GM23338 (cell line): ENCODE measurements around the gene ITGA7. TPM values are rescaled to one million over a fixed set of nuclear protein-coding genes. Genes with fewer than 3 reads are reported as not detected.

Source experiments
- ATAC-seq: fragments of 200-7000 bp; cut with Tn5 transposase; 3 replicates; pipeline ENCODE4 v1.9.1; 2020
- DNase-seq: peaks from one replicate; pipeline ENCODE4 v3.0.0-alpha.2; 2015; ENCODE audit warnings: low spot score
- H2AFZ ChIP-seq: fragments of 200-600 bp; sonication (generic); 2 replicates; pipeline ENCODE4 v1.8.0; 2016; ENCODE audit warnings: antibody characterized with exemption, mild to moderate bottlenecking, moderate library complexity
- H3F3A ChIP-seq: fragments of 200-600 bp; sonication (generic); replicated peaks from 2 replicates; pipeline ENCODE4 v1.8.0; 2017; ENCODE audit warnings: antibody characterized with exemption, mixed run types, low read depth
- H3K27ac ChIP-seq: fragments of 200-600 bp; sonication (generic); 2 replicates; pipeline ENCODE4 v1.6.1; 2016; ENCODE audit warnings: low read depth
- H3K27me3 ChIP-seq: fragments of 200-600 bp; sonication (generic); 2 replicates; pipeline ENCODE4 v1.8.0; 2016; ENCODE audit warnings: mild to moderate bottlenecking, mixed run types, moderate library complexity; ENCODE audit not compliant: insufficient read depth
- H3K36me3 ChIP-seq: fragments of 200-600 bp; sonication (generic); 2 replicates; pipeline ENCODE4 v1.8.0; 2016; ENCODE audit warnings: mild to moderate bottlenecking; ENCODE audit not compliant: insufficient read depth
- H3K4me1 ChIP-seq: fragments of 200-600 bp; sonication (generic); 2 replicates; pipeline ENCODE4 v1.8.0; 2016; ENCODE audit warnings: mild to moderate bottlenecking, moderate library complexity; ENCODE audit not compliant: insufficient read depth
- H3K4me2 ChIP-seq: fragments of 200-600 bp; sonication (generic); 2 replicates; pipeline ENCODE4 v1.7.1; 2017; ENCODE audit warnings: mixed run types
- H3K4me3 ChIP-seq: fragments of 200-600 bp; sonication (generic); 2 replicates; pipeline ENCODE4 v1.6.1; 2016; ENCODE audit warnings: mixed run types
- H3K79me2 ChIP-seq: fragments of 200-600 bp; sonication (generic); replicated peaks from 2 replicates; pipeline ENCODE4 v1.8.0; 2017; ENCODE audit warnings: mild to moderate bottlenecking; ENCODE audit not compliant: insufficient read depth
- H3K9me2 ChIP-seq: fragments of 200-600 bp; sonication (generic); 2 replicates; pipeline ENCODE4 v1.8.0; 2017; ENCODE audit not compliant: insufficient read depth
- H4K20me1 ChIP-seq: fragments of 200-600 bp; sonication (generic); replicated peaks from 2 replicates; pipeline ENCODE4 v1.8.0; 2017; ENCODE audit warnings: mild to moderate bottlenecking; ENCODE audit not compliant: insufficient read depth
- H3K27ac Mint-ChIP-seq: 2 replicates; pipeline ENCODE4 v1.8.0; 2020; ENCODE audit warnings: inconsistent platforms, mild to moderate bottlenecking, moderate library complexity, mixed read lengths
- H3K27me3 Mint-ChIP-seq: 3 replicates; pipeline ENCODE4 v1.8.0; 2022; ENCODE audit warnings: low read depth, mild to moderate bottlenecking, moderate library complexity, mixed read lengths, inconsistent platforms; ENCODE audit not compliant: insufficient read depth, poor library complexity
- H3K36me3 Mint-ChIP-seq: 3 replicates; pipeline ENCODE4 v1.8.0; 2021; ENCODE audit warnings: low read depth, mild to moderate bottlenecking, inconsistent platforms, moderate library complexity, mixed read lengths
- H3K4me1 Mint-ChIP-seq: 3 replicates; pipeline ENCODE4 v1.8.0; 2020; ENCODE audit warnings: mild to moderate bottlenecking, inconsistent platforms, mixed read lengths
- H3K4me3 Mint-ChIP-seq: 3 replicates; pipeline ENCODE4 v1.8.0; 2021; ENCODE audit warnings: moderate library complexity, mild to moderate bottlenecking, inconsistent platforms, mixed read lengths
- H3K9me3 Mint-ChIP-seq: 3 replicates; pipeline ENCODE4 v1.8.0; 2020; ENCODE audit warnings: moderate library complexity, mild to moderate bottlenecking, inconsistent platforms, mixed read lengths
- CREB1 ChIP-seq: fragments of 250-450 bp; sonication (Bioruptor Pico); IDR thresholded peaks from 2 replicates; pipeline ENCODE4 v1.5.0; 2020; ENCODE audit warnings: low read depth, mild to moderate bottlenecking, moderate library complexity
- JUNB ChIP-seq: IDR thresholded peaks from one replicate; pipeline ENCODE4 v1.6.1; 2016; ENCODE audit warnings: antibody characterized with exemption; ENCODE audit not compliant: unreplicated experiment
- POLR2AphosphoS5 ChIP-seq: IDR thresholded peaks from 2 replicates; pipeline ENCODE4 v1.6.1; 2016; ENCODE audit warnings: antibody characterized with exemption, low read depth
- STAT1 ChIP-seq: IDR thresholded peaks from one replicate; pipeline ENCODE4 v1.6.1; 2016; ENCODE audit warnings: antibody characterized with exemption; ENCODE audit not compliant: unreplicated experiment
- ZNF114 ChIP-seq: fragments of 250-450 bp; sonication (Bioruptor Pico); IDR thresholded peaks from 2 replicates; pipeline ENCODE4 v1.5.0; 2020; ENCODE audit warnings: mild to moderate bottlenecking, moderate library complexity
- ZNF331 ChIP-seq: fragments of 250-450 bp; sonication (Bioruptor Pico); IDR thresholded peaks from 2 replicates; pipeline ENCODE4 v1.5.0; 2020; ENCODE audit warnings: low read depth, mild to moderate bottlenecking, moderate library complexity
- polyA plus RNA-seq: library from polyadenylated mRNA; unstranded; fragments of >200 nt; fragmentation: Nextera tagmentation; extraction: Ambion mirVana; gene quantifications from 2 replicates; pipeline ENCODE4 v1.2.1, GENCODE V29; 2016
- total RNA-seq: library from RNA; depleted of rRNA; stranded (reverse); fragments of >200 nt; shearing (Covaris generic); gene quantifications from 2 replicates; pipeline ENCODE4 v1.2.3, GENCODE V29; 2014
- TF ChIP-seq, protein P1 (sequence below), 2 experiments: fragments of 200-600 bp in 1 of 2; sonication (generic) in 1 of 2; conservative IDR thresholded peaks; 2 replicates each; pipeline versions ENCODE4 v1.5.1 to v1.6.1; 2016 to 2017; ENCODE audit warnings: antibody characterized with exemption in 2 of 2, low read depth in 2 of 2, mild to moderate bottlenecking in 2 of 2, moderate library complexity in 1 of 2
- TF ChIP-seq, protein P2 (sequence below): IDR thresholded peaks from 2 replicates; pipeline ENCODE4 v1.6.1; 2016; ENCODE audit warnings: antibody characterized with exemption
- TF ChIP-seq, protein P3 (sequence below): fragments of 250-450 bp; sonication (Bioruptor Pico); IDR thresholded peaks from 2 replicates; pipeline ENCODE4 v1.5.0; 2020; ENCODE audit warnings: mild to moderate bottlenecking, moderate library complexity

The ITGA7 gene
- total and polyA plus RNA-seq, 2 experiments from 2014 or later = 20.0 to 49.1 TPM

DNA sequence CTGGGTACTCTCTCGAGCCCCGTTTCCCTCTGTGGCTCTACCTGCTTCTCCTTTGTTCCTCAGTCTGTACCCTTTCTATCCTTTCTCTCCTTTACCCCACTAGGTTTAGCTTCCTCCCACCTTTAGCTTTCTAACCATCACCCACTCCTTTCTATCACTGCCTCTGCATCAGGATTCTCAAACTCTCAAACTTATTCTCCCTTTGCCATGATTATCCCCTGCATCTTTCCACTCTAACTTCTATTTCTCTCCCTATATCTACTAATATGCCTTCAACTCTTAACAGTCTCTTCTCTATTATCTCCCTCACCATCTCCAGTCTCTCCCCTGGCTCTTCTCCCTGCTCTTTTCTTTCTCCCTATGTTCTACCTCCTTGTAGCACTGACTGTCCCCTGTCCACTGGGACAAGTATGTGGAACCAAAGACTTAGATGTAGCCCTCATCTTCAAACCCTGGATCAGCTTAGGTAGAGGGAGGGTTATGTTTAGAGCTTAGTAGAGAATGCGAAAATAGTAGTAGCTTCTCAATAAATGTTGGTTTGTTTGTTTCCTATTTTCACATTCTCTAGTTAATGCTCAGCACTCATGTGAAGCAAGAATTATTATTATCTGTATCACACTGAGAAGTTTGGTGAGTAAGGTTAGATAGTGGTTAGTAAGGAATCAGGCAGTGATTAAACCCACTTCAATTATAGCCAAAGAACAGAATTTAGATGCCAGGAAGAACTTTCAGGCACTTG, 38.6 kb upstream of the ITGA7 start:
- peaks cover 19% of the 10 kb centered on the region for H3K27me3 Mint-ChIP-seq
- 0 out of 2 replicates have a peak, but pooled peaks cover 4% of the 10 kb centered on the region for H3K9me2 ChIP-seq
- H3K27me3 ChIP-seq = no peaks in the 10 kb centered on the region
- no peak for ATAC-seq
- TF ChIP-seq ZNF114 (no peak), ZNF331 (no peak), STAT1 (no peak), JUNB (no peak), POLR2AphosphoS5 (no peak; the same call in 1 of the 2 replicates)
- TF ChIP-seq, protein P1, sequence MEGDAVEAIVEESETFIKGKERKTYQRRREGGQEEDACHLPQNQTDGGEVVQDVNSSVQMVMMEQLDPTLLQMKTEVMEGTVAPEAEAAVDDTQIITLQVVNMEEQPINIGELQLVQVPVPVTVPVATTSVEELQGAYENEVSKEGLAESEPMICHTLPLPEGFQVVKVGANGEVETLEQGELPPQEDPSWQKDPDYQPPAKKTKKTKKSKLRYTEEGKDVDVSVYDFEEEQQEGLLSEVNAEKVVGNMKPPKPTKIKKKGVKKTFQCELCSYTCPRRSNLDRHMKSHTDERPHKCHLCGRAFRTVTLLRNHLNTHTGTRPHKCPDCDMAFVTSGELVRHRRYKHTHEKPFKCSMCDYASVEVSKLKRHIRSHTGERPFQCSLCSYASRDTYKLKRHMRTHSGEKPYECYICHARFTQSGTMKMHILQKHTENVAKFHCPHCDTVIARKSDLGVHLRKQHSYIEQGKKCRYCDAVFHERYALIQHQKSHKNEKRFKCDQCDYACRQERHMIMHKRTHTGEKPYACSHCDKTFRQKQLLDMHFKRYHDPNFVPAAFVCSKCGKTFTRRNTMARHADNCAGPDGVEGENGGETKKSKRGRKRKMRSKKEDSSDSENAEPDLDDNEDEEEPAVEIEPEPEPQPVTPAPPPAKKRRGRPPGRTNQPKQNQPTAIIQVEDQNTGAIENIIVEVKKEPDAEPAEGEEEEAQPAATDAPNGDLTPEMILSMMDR (conservative IDR thresholded peaks at IDR 0.05; ENCODE audit: low read depth in 2 of 2) = no peak
- TF ChIP-seq, protein P2, sequence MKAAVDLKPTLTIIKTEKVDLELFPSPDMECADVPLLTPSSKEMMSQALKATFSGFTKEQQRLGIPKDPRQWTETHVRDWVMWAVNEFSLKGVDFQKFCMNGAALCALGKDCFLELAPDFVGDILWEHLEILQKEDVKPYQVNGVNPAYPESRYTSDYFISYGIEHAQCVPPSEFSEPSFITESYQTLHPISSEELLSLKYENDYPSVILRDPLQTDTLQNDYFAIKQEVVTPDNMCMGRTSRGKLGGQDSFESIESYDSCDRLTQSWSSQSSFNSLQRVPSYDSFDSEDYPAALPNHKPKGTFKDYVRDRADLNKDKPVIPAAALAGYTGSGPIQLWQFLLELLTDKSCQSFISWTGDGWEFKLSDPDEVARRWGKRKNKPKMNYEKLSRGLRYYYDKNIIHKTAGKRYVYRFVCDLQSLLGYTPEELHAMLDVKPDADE = no peak
- peaks cover 29% of the 10 kb centered on the region for H4K20me1 ChIP-seq
- peak overlapping the region; percentile 85 for H3K4me2 ChIP-seq
- peaks cover 15% of the 10 kb centered on the region for H3K36me3 ChIP-seq
- H3K4me3 ChIP-seq = peak overlapping the region; percentile 95
- H3K9me3 Mint-ChIP-seq = no peaks in the 10 kb centered on the region; the same call in 2 of the 3 replicates
- no peak overlapping the region for H2AFZ ChIP-seq
- peaks cover 46% of the 10 kb centered on the region for H3K36me3 Mint-ChIP-seq
- peak overlapping the region; percentile 99 for H3K27ac ChIP-seq
- peaks cover 21% of the 10 kb centered on the region for H3F3A ChIP-seq
- H3K4me1 Mint-ChIP-seq = peaks cover 66% of the 10 kb centered on the region
- H3K4me3 Mint-ChIP-seq = peak overlapping the region; percentile 94
- peaks cover 58% of the 10 kb centered on the region for H3K4me1 ChIP-seq
- peak overlapping the region; percentile 76 for H3K27ac Mint-ChIP-seq
- H3K79me2 ChIP-seq = peaks cover 47% of the 10 kb centered on the region
- DNase-seq = no peak

DNA sequence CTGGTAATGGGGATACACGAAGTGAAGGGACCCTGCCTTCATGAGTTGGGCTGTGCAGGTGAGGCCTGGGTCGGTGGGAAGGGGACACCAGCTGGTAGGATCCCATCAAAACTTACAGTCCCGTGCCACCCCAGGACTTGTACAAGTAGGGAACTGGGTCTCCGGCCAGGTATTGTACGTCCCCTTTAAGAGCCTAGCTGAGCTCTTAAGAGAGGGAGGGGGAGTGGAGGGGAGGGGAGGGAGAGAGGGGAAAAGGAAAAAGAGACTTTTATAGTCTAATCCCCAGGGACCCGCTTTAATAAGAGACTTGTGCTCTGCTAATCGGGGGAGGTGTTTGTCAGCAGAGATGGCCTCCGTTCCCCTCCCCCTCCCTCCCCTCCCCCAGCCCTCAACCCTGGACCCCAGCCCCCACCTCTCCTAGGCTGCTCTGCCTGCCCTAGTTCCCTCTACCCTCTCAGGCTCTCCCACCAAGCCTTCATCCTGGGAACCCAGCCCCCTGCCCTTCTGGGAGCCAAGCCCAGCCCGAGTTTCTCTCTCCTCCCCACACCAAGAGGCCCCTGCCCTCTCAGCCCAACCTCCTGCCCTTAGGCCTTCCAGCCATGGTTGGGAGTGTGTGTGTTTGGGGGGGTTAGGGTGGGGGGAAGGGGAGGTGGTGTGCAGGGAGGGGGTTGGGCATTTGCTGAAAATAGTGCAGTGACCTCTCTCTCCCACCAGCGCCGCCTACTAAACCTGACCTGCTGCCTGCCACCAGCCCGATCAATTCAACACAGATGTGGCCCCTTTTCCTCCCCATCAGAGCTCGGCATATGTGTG, 37.9 kb upstream of the ITGA7 start:
- H3K36me3 ChIP-seq = peaks cover 15% of the 10 kb centered on the region; the same call in 1 of the 2 replicates
- peaks cover 53% of the 10 kb centered on the region for H3K4me1 ChIP-seq
- H3K27ac Mint-ChIP-seq = peak overlapping the region; percentile 90
- peaks cover 38% of the 10 kb centered on the region for H3K36me3 Mint-ChIP-seq
- peak overlapping the region; percentile 94 for H3K4me3 Mint-ChIP-seq
- peak; percentile 78 for ATAC-seq
- H2AFZ ChIP-seq = no peak overlapping the region
- no peaks in the 10 kb centered on the region for H3K27me3 ChIP-seq
- peak overlapping the region; percentile 85 for H3K4me2 ChIP-seq
- H3K27ac ChIP-seq = peak overlapping the region; percentile 99
- H3K9me2 ChIP-seq = 0 out of 2 replicates have a peak, but pooled peaks cover 4% of the 10 kb centered on the region
- peaks cover 47% of the 10 kb centered on the region for H3K79me2 ChIP-seq
- H3K27me3 Mint-ChIP-seq = peaks cover 17% of the 10 kb centered on the region
- H3K9me3 Mint-ChIP-seq = no peaks in the 10 kb centered on the region; the same call in 2 of the 3 replicates
- peaks cover 62% of the 10 kb centered on the region for H3K4me1 Mint-ChIP-seq
- peaks cover 21% of the 10 kb centered on the region for H3F3A ChIP-seq
- DNase-seq = peak; percentile 95
- peak overlapping the region; percentile 95 for H3K4me3 ChIP-seq
- peaks cover 23% of the 10 kb centered on the region for H4K20me1 ChIP-seq
- TF ChIP-seq ZNF114 (no peak), CREB1 (CRISPR knock-in tag) (no peak), POLR2AphosphoS5 (peak; percentile 35)
- TF ChIP-seq, protein P3, sequence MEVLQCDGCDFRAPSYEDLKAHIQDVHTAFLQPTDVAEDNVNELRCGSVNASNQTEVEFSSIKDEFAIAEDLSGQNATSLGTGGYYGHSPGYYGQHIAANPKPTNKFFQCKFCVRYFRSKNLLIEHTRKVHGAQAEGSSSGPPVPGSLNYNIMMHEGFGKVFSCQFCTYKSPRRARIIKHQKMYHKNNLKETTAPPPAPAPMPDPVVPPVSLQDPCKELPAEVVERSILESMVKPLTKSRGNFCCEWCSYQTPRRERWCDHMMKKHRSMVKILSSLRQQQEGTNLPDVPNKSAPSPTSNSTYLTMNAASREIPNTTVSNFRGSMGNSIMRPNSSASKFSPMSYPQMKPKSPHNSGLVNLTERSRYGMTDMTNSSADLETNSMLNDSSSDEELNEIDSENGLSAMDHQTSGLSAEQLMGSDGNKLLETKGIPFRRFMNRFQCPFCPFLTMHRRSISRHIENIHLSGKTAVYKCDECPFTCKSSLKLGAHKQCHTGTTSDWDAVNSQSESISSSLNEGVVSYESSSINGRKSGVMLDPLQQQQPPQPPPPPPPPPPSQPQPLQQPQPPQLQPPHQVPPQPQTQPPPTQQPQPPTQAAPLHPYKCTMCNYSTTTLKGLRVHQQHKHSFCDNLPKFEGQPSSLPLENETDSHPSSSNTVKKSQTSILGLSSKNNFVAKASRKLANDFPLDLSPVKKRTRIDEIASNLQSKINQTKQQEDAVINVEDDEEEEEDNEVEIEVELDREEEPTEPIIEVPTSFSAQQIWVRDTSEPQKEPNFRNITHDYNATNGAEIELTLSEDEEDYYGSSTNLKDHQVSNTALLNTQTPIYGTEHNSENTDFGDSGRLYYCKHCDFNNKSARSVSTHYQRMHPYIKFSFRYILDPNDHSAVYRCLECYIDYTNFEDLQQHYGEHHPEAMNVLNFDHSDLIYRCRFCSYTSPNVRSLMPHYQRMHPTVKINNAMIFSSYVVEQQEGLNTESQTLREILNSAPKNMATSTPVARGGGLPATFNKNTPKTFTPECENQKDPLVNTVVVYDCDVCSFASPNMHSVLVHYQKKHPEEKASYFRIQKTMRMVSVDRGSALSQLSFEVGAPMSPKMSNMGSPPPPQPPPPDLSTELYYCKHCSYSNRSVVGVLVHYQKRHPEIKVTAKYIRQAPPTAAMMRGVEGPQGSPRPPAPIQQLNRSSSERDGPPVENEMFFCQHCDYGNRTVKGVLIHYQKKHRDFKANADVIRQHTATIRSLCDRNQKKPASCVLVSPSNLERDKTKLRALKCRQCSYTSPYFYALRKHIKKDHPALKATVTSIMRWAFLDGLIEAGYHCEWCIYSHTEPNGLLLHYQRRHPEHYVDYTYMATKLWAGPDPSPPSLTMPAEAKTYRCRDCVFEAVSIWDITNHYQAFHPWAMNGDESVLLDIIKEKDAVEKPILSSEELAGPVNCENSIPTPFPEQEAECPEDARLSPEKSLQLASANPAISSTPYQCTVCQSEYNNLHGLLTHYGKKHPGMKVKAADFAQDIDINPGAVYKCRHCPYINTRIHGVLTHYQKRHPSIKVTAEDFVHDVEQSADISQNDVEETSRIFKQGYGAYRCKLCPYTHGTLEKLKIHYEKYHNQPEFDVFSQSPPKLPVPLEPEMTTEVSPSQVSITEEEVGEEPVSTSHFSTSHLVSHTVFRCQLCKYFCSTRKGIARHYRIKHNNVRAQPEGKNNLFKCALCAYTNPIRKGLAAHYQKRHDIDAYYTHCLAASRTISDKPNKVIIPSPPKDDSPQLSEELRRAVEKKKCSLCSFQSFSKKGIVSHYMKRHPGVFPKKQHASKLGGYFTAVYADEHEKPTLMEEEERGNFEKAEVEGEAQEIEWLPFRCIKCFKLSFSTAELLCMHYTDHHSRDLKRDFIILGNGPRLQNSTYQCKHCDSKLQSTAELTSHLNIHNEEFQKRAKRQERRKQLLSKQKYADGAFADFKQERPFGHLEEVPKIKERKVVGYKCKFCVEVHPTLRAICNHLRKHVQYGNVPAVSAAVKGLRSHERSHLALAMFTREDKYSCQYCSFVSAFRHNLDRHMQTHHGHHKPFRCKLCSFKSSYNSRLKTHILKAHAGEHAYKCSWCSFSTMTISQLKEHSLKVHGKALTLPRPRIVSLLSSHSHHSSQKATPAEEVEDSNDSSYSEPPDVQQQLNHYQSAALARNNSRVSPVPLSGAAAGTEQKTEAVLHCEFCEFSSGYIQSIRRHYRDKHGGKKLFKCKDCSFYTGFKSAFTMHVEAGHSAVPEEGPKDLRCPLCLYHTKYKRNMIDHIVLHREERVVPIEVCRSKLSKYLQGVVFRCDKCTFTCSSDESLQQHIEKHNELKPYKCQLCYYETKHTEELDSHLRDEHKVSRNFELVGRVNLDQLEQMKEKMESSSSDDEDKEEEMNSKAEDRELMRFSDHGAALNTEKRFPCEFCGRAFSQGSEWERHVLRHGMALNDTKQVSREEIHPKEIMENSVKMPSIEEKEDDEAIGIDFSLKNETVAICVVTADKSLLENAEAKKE (CRISPR knock-in tag) = no peak
